ENCODE results near the gene SF3B6. TPM values are rescaled to one million over a fixed set of nuclear protein-coding genes. Genes with fewer than 3 reads are reported as not detected.

Gene SF3B6
- polyA plus RNA-seq, 3 donors: 67.6 to 172 (median 146) TPM

DNA sequence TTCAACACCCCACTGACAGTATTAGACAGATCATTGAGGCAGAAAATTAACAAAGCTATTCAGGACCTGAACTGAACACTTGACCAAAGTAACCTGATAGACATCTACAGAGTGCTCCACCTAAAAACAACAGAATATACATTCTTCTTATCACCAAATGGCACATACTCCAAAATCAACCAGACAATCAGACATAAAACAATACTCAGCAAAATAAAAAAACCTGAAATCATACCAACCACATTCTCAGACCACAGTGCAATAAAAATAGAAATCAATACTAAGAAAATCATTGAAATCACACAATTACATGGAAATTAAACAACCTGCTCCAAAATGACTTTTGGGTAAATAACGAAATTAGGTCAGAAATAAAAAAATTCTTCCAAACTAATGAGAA is 31.2 kb upstream of the SF3B6 start:
- no peaks in the 10 kb centered on the region for H3K4me1 ChIP-seq (ENCODE audit: control insufficient read depth in 1 of 2, insufficient read depth in 2 of 2, low read length in 2 of 2)
- WGBS (ENCODE audit: insufficient coverage): no CpG with 5 or more reads among the region's 1 CpG
- H3K36me3 ChIP-seq (replicated peaks in 1 of 2; ENCODE audit: control insufficient read depth in 1 of 2, insufficient read depth in 2 of 2, low read length in 2 of 2): peaks cover 13 to 18% of the 10 kb centered on the region in 2 donors
- intact Hi-C loops (cut with micrococcal nuclease): no loop called here
- H3K27me3 ChIP-seq (ENCODE audit: control insufficient read depth in 2 of 2, insufficient read depth in 2 of 2, low read length in 2 of 2): no peaks in the 10 kb centered on the region
- TF ChIP-seq, protein P1, sequence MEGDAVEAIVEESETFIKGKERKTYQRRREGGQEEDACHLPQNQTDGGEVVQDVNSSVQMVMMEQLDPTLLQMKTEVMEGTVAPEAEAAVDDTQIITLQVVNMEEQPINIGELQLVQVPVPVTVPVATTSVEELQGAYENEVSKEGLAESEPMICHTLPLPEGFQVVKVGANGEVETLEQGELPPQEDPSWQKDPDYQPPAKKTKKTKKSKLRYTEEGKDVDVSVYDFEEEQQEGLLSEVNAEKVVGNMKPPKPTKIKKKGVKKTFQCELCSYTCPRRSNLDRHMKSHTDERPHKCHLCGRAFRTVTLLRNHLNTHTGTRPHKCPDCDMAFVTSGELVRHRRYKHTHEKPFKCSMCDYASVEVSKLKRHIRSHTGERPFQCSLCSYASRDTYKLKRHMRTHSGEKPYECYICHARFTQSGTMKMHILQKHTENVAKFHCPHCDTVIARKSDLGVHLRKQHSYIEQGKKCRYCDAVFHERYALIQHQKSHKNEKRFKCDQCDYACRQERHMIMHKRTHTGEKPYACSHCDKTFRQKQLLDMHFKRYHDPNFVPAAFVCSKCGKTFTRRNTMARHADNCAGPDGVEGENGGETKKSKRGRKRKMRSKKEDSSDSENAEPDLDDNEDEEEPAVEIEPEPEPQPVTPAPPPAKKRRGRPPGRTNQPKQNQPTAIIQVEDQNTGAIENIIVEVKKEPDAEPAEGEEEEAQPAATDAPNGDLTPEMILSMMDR (IDR thresholded peaks at IDR 0.05): no peak
- H3K9ac ChIP-seq (ENCODE audit: insufficient read depth, low read length, poor library complexity, severe bottlenecking): no peak overlapping the region
- H3K9me3 ChIP-seq (replicated peaks in 1 of 2; ENCODE audit: control insufficient read depth in 1 of 2, insufficient read depth in 1 of 2, low read length in 2 of 2): peaks cover 6 to 22% of the 10 kb centered on the region in 2 donors
- Mint-ChIP-seq H3K27me3 (ENCODE audit: low read depth in 3 of 3) (peaks cover 0 to 2% (median 0%) of the 10 kb centered on the region in 3 donors), H3K36me3 (peaks cover 17 to 35% of the 10 kb centered on the region in 2 donors), H3K4me3 (no peak overlapping the region), H3K27ac (no peak overlapping the region), H3K9me3 (peaks cover 21 to 40% (median 34%) of the 10 kb centered on the region in 7 donors), H3K4me1 (no peaks in the 10 kb centered on the region)
- H3K4me2 ChIP-seq (replicated peaks; ENCODE audit: extremely low read depth, low read length, poor library complexity, severe bottlenecking): no peak overlapping the region
- no peak overlapping the region for H2AFZ ChIP-seq (ENCODE audit: insufficient read depth, low read depth, low read length, poor library complexity, severe bottlenecking)
- H4K20me1 ChIP-seq (ENCODE audit: insufficient read depth, low read length): no peaks in the 10 kb centered on the region
- H3K79me2 ChIP-seq (ENCODE audit: insufficient read depth, low read length): no peaks in the 10 kb centered on the region
- no peak overlapping the region for H3K4me3 ChIP-seq (replicated peaks in 1 of 3; ENCODE audit: low read depth in 2 of 3, low read length in 3 of 3)
- H3K27ac ChIP-seq (ENCODE audit: low read depth in 1 of 2, low read length in 2 of 2): no peak overlapping the region
- DNase-seq: no peak

DNA sequence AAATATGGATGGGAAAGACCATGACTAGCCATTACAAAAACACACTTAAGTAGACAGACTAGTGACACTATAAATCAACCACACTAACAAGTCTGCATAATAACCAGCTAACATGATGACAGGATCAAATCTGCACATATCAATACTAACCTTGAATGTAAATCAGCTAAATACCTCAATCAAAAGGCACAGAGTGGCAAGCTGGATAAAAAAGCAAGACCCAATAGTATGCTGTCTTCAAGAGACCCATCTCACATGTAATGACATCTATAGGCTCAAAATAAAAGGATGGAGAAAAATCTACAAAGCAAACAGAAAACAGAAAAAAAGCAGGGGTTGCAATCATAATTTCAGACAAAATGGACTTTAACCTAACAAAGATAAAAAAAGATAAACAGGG is 30.7 kb upstream of the SF3B6 start:
- Histone ChIP-seq H3K4me1 (ENCODE audit: control insufficient read depth in 1 of 2, insufficient read depth in 2 of 2, low read length in 2 of 2) (no peaks in the 10 kb centered on the region), H3K9me3 (replicated peaks in 1 of 2; ENCODE audit: control insufficient read depth in 1 of 2, insufficient read depth in 1 of 2, low read length in 2 of 2) (peaks cover 6 to 22% of the 10 kb centered on the region in 2 donors), H3K27me3 (ENCODE audit: control insufficient read depth in 2 of 2, insufficient read depth in 2 of 2, low read length in 2 of 2) (no peaks in the 10 kb centered on the region), H2AFZ (ENCODE audit: insufficient read depth, low read depth, low read length, poor library complexity, severe bottlenecking) (no peak overlapping the region), H3K36me3 (replicated peaks in 1 of 2; ENCODE audit: control insufficient read depth in 1 of 2, insufficient read depth in 2 of 2, low read length in 2 of 2) (peaks cover 13 to 20% of the 10 kb centered on the region in 2 donors), H3K4me2 (replicated peaks; ENCODE audit: extremely low read depth, low read length, poor library complexity, severe bottlenecking) (no peak overlapping the region), H4K20me1 (ENCODE audit: insufficient read depth, low read length) (no peaks in the 10 kb centered on the region), H3K79me2 (ENCODE audit: insufficient read depth, low read length) (no peaks in the 10 kb centered on the region), H3K4me3 (replicated peaks in 1 of 3; ENCODE audit: low read depth in 2 of 3, low read length in 3 of 3) (no peak overlapping the region), H3K27ac (ENCODE audit: low read depth in 1 of 2, low read length in 2 of 2) (no peak overlapping the region), H3K9ac (ENCODE audit: insufficient read depth, low read length, poor library complexity, severe bottlenecking) (no peak overlapping the region)
- TF ChIP-seq, protein P1 (IDR thresholded peaks at IDR 0.05): no peak
- Mint-ChIP-seq H3K27ac (no peak overlapping the region), H3K36me3 (peaks cover 20 to 41% of the 10 kb centered on the region in 2 donors), H3K9me3 (peaks cover 21 to 41% (median 34%) of the 10 kb centered on the region in 7 donors), H3K27me3 (ENCODE audit: low read depth in 3 of 3) (peaks cover 0 to 2% (median 0%) of the 10 kb centered on the region in 3 donors), H3K4me1 (no peaks in the 10 kb centered on the region), H3K4me3 (no peak overlapping the region)
- intact Hi-C loops (cut with micrococcal nuclease): no loop called here
- DNase-seq: no peak
